ENCODE measurements around the gene ZNF710.

- no peak for TF ChIP-seq CTCF (IDR thresholded peaks at IDR 0.05 in 2 of 3, conservative IDR thresholded peaks at IDR 0.05 in 1 of 3; ENCODE audit: borderline replicate concordance in 1 of 3, insufficient read depth in 1 of 3, low read depth in 2 of 3, low read length in 2 of 3)
- TF ChIP-seq SIN3A (IDR thresholded peaks at IDR 0.05; ENCODE audit: low read depth) = no peak
- no peak for TF ChIP-seq MAX (IDR thresholded peaks at IDR 0.05)
- TF ChIP-seq EZH2 (IDR thresholded peaks at IDR 0.05) = no peak
- TF ChIP-seq EGR1 (IDR thresholded peaks at IDR 0.05; ENCODE audit: low read depth) = no peak
- no peak for TF ChIP-seq POLR2A (IDR thresholded peaks at IDR 0.05; ENCODE audit: borderline replicate concordance, extremely low read depth, insufficient read depth, insufficient read length)
- no peak for TF ChIP-seq ELF1 (IDR thresholded peaks at IDR 0.05; ENCODE audit: borderline replicate concordance, low read depth)
- no peak for TF ChIP-seq TCF7L2 (IDR thresholded peaks at IDR 0.05; ENCODE audit: borderline replicate concordance, extremely low read depth, insufficient read depth, insufficient read length)
- TF ChIP-seq ZNF274 (IDR thresholded peaks at IDR 0.05; ENCODE audit: low read depth, low read length) = no peak
- no peak for TF ChIP-seq REST (IDR thresholded peaks at IDR 0.05; ENCODE audit: low read depth)
- TF ChIP-seq RAD21 (IDR thresholded peaks at IDR 0.05; ENCODE audit: low read depth) = no peak
- TF ChIP-seq YY1 (IDR thresholded peaks at IDR 0.05; ENCODE audit: extremely low read depth, insufficient replicate concordance, low read depth, low read length) = no peak
Measured at GRCh38 chr15:90046289-90046688, 45.2 kb downstream of the ZNF710 start.
